PFSK-1 (cell line): ENCODE data around the gene SLC44A1.

ENCODE experiments used
- FOXP2 ChIP-seq: optimal IDR thresholded peaks from 2 replicates; pipeline ENCODE3; 2011; ENCODE audit warnings: borderline replicate concordance, control low read depth, inconsistent platforms; ENCODE audit not compliant: insufficient read depth; ENCODE audit errors: extremely low read length, extremely low read depth
- POLR2AphosphoS5 ChIP-seq: IDR thresholded peaks from 2 replicates; pipeline ENCODE4 v1.6.1; 2012; ENCODE audit warnings: low read depth, mild to moderate bottlenecking, control low read depth, low read length, moderate library complexity
- SIN3A ChIP-seq: IDR thresholded peaks from 2 replicates; pipeline ENCODE4 v1.6.1; 2012; ENCODE audit warnings: mild to moderate bottlenecking, low read length, moderate library complexity, borderline replicate concordance; ENCODE audit not compliant: insufficient read depth
- TAF1 ChIP-seq: IDR thresholded peaks from 2 replicates; pipeline ENCODE4 v1.6.1; 2012; ENCODE audit warnings: low read length, control low read depth, borderline replicate concordance; ENCODE audit not compliant: insufficient read depth
- TF ChIP-seq, protein P1 (sequence below), 2 experiments: IDR thresholded peaks; 2 replicates each; pipeline versions ENCODE4 v1.6.1 to v1.8.0; 2011 to 2012; ENCODE audit warnings: low read depth in 2 of 2, low read length in 2 of 2, control low read depth in 1 of 2, inconsistent platforms in 1 of 2, mild to moderate bottlenecking in 1 of 2, moderate library complexity in 1 of 2; ENCODE audit not compliant: insufficient read depth in 1 of 2

The SLC44A1 gene

DNA sequence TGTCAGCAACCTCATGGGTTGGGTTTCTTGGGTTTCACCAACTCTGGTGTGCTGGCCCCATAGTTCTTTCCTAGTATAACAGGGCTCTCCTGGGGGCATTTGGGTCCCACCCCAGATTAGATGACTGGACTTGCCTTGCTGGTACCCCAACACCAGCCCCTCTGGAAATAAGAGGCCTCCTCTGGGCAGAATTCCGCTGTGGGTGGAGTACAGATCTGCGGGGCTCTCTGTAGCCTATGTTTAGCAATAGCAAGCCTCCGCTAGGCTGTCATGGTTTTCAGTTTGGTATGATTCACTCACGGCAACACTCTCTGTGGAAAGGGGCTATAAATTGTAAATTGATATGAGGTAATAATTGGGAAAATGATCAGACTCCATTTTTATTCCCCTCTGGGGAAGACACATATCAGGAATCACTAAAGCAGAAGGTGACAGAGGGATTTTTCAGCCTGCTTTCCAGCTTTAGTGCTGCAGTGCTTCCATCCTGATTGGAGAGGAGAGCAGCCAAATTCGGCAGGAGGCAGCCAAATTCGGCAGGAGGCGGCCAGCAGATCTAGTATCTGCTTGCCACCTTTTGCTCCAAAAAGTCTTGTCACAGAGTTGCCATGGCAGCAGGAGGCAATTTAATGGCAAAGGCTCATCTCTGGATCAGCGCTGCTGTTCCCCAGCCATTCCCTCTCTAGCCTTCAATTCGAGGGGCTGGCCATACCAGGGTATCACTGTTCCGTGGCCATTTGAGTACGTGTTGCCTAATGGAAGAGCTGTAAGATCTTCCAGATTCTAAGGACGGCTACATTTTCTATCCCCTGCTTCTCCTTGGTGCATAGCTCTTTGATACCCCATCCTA lies 84.6 kb downstream of the SLC44A1 start:
- TF ChIP-seq, protein P1, sequence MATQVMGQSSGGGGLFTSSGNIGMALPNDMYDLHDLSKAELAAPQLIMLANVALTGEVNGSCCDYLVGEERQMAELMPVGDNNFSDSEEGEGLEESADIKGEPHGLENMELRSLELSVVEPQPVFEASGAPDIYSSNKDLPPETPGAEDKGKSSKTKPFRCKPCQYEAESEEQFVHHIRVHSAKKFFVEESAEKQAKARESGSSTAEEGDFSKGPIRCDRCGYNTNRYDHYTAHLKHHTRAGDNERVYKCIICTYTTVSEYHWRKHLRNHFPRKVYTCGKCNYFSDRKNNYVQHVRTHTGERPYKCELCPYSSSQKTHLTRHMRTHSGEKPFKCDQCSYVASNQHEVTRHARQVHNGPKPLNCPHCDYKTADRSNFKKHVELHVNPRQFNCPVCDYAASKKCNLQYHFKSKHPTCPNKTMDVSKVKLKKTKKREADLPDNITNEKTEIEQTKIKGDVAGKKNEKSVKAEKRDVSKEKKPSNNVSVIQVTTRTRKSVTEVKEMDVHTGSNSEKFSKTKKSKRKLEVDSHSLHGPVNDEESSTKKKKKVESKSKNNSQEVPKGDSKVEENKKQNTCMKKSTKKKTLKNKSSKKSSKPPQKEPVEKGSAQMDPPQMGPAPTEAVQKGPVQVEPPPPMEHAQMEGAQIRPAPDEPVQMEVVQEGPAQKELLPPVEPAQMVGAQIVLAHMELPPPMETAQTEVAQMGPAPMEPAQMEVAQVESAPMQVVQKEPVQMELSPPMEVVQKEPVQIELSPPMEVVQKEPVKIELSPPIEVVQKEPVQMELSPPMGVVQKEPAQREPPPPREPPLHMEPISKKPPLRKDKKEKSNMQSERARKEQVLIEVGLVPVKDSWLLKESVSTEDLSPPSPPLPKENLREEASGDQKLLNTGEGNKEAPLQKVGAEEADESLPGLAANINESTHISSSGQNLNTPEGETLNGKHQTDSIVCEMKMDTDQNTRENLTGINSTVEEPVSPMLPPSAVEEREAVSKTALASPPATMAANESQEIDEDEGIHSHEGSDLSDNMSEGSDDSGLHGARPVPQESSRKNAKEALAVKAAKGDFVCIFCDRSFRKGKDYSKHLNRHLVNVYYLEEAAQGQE (IDR thresholded peaks at IDR 0.05; ENCODE audit: insufficient read depth in 1 of 2, low read depth in 2 of 2, low read length in 2 of 2): no peak
- TF ChIP-seq TAF1 (no peak), FOXP2 (no peak), SIN3A (no peak), POLR2AphosphoS5 (no peak)

DNA sequence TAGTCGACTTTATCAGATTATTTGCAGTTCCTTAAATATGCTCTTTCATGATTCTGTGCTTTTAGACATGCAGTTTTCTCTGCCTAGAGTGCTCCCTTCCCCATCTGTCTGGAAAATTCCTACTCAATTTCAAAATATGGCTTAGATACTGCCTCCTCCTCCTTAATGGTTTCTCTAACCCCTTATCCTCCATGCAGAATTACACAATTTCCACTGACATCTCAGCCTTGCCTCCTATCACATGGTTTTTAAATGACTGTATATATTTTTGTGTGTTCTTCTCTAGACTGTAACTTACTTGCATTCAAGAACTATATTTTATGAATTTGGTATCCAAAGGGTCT lies 85.2 kb downstream of the SLC44A1 start:
- TF ChIP-seq POLR2AphosphoS5 (no peak), SIN3A (no peak), TAF1 (no peak), FOXP2 (no peak)
- TF ChIP-seq, protein P1 (IDR thresholded peaks at IDR 0.05; ENCODE audit: insufficient read depth in 1 of 2, low read depth in 2 of 2, low read length in 2 of 2): no peak

DNA sequence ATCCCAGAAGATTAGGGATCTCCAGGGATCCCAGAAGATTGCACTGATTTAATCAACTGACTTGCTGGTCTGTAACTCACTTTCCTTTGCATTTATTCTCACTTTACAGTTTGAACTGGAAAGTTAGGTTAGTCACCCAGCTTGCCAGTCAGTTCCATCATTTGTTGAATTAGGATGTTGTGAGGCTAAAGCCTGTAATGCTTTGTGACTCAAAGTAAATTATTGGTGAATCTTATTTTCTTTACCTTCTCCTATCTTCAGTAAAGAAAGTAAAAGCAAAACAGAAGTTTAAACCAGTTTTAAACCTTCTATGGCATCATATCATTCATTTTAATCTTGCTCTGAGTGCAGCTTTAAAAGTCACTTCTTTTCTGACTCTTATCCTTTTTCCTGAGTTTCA lies 85.8 kb downstream of the SLC44A1 start:
- TF ChIP-seq SIN3A (no peak), POLR2AphosphoS5 (no peak), FOXP2 (no peak), TAF1 (no peak)
- TF ChIP-seq, protein P1 (IDR thresholded peaks at IDR 0.05; ENCODE audit: insufficient read depth in 1 of 2, low read depth in 2 of 2, low read length in 2 of 2): no peak

DNA sequence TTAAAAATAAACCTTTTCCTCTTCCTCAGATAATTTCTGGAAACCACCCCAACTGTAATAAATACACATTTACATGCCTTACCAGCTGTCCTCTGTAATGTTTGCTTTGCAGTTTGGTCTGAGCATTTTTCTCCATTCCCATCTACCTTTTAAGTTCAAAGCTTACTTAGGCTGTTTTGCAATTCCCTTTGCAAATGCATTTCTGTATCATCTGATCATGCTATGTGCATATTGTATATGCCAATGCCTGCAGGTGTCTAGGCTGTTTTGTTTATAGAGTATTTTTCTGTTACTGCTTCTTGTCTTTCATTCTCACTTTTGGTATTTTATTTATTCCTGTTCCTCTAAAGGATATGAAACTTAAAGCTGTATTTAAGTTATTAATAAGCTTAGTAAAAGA lies 86.3 kb downstream of the SLC44A1 start:
- TF ChIP-seq, protein P1 (IDR thresholded peaks at IDR 0.05; ENCODE audit: insufficient read depth in 1 of 2, low read depth in 2 of 2, low read length in 2 of 2): no peak
- TF ChIP-seq SIN3A: no peak
- no peak for TF ChIP-seq FOXP2
- no peak for TF ChIP-seq POLR2AphosphoS5
- no peak for TF ChIP-seq TAF1
